Smooth muscle cell (in vitro differentiated cells): ENCODE results near the gene GRM7. TPM values are rescaled to one million over a fixed set of nuclear protein-coding genes. Genes with fewer than 3 reads are reported as not detected.
A peak's percentile ranks its signal among the peaks of the same experiment; 100 is the strongest.

Experiments used
- DNase-seq: peaks from one replicate; lab custom pipeline; 2025; ENCODE audit not compliant: unreplicated experiment; lab: John Stamatoyannopoulos, UW
- H2AFZ ChIP-seq: fragments of 200-600 bp; sonication (generic); 2 replicates; pipeline ENCODE4 v1.6.0; 2016; ENCODE audit warnings: antibody characterized with exemption, low read depth, mild to moderate bottlenecking
- H3F3A ChIP-seq: fragments of 200-600 bp; sonication (generic); 2 replicates; pipeline ENCODE4 v1.6.0; 2017; ENCODE audit warnings: antibody characterized with exemption, low read depth
- H3K27ac ChIP-seq: fragments of 200-600 bp; sonication (generic); 2 replicates; pipeline ENCODE4 v1.5.1; 2016; ENCODE audit warnings: low read depth, mild to moderate bottlenecking
- H3K27me3 ChIP-seq: fragments of 200-600 bp; sonication (generic); 2 replicates; pipeline ENCODE4 v1.6.1; 2016; ENCODE audit warnings: low read depth, mild to moderate bottlenecking
- H3K36me3 ChIP-seq: fragments of 200-600 bp; sonication (generic); 2 replicates; pipeline ENCODE4 v1.5.1; 2016; ENCODE audit warnings: low read depth
- H3K4me1 ChIP-seq: fragments of 200-600 bp; sonication (generic); 2 replicates; pipeline ENCODE4 v1.5.1; 2016; ENCODE audit warnings: low read depth
- H3K4me2 ChIP-seq: fragments of 200-600 bp; sonication (generic); 2 replicates; pipeline ENCODE4 v1.6.0; 2016; ENCODE audit warnings: mild to moderate bottlenecking
- H3K4me3 ChIP-seq: fragments of 200-600 bp; sonication (generic); 2 replicates; pipeline ENCODE4 v1.5.1; 2016; ENCODE audit warnings: mild to moderate bottlenecking
- H3K79me2 ChIP-seq: fragments of 200-600 bp; sonication (generic); 2 replicates; pipeline ENCODE4 v1.6.0; 2016; ENCODE audit warnings: low read depth, mild to moderate bottlenecking
- H3K9ac ChIP-seq: fragments of 200-600 bp; sonication (generic); 2 replicates; pipeline ENCODE4 v1.6.0; 2016; ENCODE audit warnings: low read depth
- H3K9me3 ChIP-seq: fragments of 200-600 bp; sonication (generic); replicated peaks from 2 replicates; pipeline ENCODE4 v1.5.1; 2016; ENCODE audit warnings: low read depth
- H4K20me1 ChIP-seq: fragments of 200-600 bp; sonication (generic); 2 replicates; pipeline ENCODE4 v1.6.0; 2016; ENCODE audit warnings: low read depth
- WGBS: methylation state at CpG from one replicate; pipeline ENCODE4 v1.1.7; 2016; ENCODE audit warnings: low lambda C conversion rate; 5-methylcytosine and 5-hydroxymethylcytosine counted together
- polyA plus RNA-seq: library from polyadenylated mRNA; unstranded; fragments of >200 nt; fragmentation: Nextera tagmentation; extraction: Ambion mirVana; gene quantifications from 2 replicates; pipeline ENCODE4 v1.2.1, GENCODE V29; 2016
- total RNA-seq: library from RNA; depleted of rRNA; stranded (reverse); fragments of >200 nt; gene quantifications from 2 replicates; pipeline ENCODE4 v1.2.3, GENCODE V29; 2014
- TF ChIP-seq, protein P1 (sequence below): fragments of 200-600 bp; sonication (generic); IDR thresholded peaks from 2 replicates; pipeline ENCODE4 v1.5.1; 2017; ENCODE audit warnings: borderline replicate concordance, mild to moderate bottlenecking, antibody characterized with exemption; ENCODE audit not compliant: insufficient read depth, poor library complexity, severe bottlenecking

The GRM7 gene
- total and polyA plus RNA-seq, 2 experiments from 2014 or later = not detected

DNA sequence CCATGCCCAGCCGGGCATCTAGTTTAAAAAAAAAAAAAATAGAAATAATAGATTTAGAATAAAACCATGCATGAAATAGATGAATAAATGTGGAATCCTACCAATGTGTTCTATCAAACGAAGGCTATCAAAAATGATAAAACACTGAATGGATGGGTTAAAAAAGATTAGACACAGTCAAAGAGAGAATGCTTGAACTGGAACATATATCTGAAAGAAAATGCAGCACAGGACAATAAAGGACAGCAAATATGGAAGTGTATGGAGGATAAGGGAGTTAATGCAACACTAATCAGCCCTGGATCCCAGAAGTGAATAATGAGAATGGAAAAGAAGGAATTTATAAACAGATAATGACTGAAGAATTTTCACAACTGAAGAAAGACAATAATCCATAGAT lies 571.7 kb downstream of the GRM7 start:
- WGBS = 88% methylated on average over 2 of the region's 2 CpGs
- H2AFZ ChIP-seq = no peak overlapping the region
- no peak overlapping the region for H3K4me2 ChIP-seq
- no peaks in the 10 kb centered on the region for H3K9me3 ChIP-seq
- DNase-seq = no peak
- no peaks in the 10 kb centered on the region for H3K79me2 ChIP-seq
- no peaks in the 10 kb centered on the region for H3K27me3 ChIP-seq
- no peak overlapping the region for H3K4me3 ChIP-seq
- H3K4me1 ChIP-seq = no peaks in the 10 kb centered on the region
- no peak overlapping the region for H3K9ac ChIP-seq
- TF ChIP-seq, protein P1, sequence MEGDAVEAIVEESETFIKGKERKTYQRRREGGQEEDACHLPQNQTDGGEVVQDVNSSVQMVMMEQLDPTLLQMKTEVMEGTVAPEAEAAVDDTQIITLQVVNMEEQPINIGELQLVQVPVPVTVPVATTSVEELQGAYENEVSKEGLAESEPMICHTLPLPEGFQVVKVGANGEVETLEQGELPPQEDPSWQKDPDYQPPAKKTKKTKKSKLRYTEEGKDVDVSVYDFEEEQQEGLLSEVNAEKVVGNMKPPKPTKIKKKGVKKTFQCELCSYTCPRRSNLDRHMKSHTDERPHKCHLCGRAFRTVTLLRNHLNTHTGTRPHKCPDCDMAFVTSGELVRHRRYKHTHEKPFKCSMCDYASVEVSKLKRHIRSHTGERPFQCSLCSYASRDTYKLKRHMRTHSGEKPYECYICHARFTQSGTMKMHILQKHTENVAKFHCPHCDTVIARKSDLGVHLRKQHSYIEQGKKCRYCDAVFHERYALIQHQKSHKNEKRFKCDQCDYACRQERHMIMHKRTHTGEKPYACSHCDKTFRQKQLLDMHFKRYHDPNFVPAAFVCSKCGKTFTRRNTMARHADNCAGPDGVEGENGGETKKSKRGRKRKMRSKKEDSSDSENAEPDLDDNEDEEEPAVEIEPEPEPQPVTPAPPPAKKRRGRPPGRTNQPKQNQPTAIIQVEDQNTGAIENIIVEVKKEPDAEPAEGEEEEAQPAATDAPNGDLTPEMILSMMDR = no peak
- no peaks in the 10 kb centered on the region for H3F3A ChIP-seq
- no peaks in the 10 kb centered on the region for H3K36me3 ChIP-seq
- H3K27ac ChIP-seq = no peak overlapping the region
- H4K20me1 ChIP-seq = no peaks in the 10 kb centered on the region

DNA sequence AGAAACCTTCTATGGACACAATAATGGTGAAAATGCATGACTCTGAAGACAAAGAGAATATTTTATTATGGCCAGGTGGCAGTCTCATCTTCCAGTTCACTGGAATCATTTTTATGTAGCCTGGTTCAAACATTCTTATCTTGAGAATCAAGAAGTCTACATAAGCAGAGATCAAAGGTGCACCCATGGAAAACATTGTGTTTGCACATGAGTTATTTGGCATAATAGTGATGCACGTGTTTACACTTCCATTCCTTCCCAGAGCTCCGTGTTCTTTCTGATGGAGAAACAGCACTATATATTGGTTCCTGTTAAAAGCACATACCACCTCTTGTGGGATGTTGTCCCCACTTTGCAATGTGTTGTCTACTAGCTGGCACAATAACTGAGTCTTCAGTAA lies 572.2 kb downstream of the GRM7 start:
- H3K4me3 ChIP-seq = no peak overlapping the region
- WGBS = 97% methylated on average over 2 of the region's 2 CpGs
- TF ChIP-seq, protein P1 = no peak

DNA sequence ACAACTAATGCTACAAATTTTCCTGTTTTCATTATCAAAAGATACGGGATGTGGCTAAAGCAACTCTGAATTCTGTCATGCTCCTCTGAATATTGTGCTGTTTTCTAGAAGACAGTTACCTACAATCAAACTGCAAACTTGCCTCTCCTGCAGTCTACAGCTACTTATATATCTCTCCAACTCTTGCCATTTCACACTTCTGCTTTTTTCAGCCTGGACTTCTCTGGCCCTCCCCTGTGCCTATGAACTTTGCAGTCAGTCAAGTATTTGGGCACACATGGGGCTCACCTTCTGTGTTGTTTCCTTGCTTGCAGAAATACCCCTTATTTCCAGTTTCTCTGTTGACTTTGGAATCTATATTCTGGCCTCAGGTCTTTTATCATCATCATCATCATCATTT lies 575.6 kb downstream of the GRM7 start:
- no peak for DNase-seq
- Histone ChIP-seq H3K79me2 (no peaks in the 10 kb centered on the region), H3K4me1 (no peaks in the 10 kb centered on the region), H3K4me3 (no peak overlapping the region), H3K36me3 (no peaks in the 10 kb centered on the region), H3K27ac (no peak overlapping the region), H2AFZ (no peak overlapping the region), H3K9me3 (no peaks in the 10 kb centered on the region), H3K4me2 (no peak overlapping the region), H3K9ac (no peak overlapping the region), H4K20me1 (no peaks in the 10 kb centered on the region), H3F3A (no peaks in the 10 kb centered on the region), H3K27me3 (no peaks in the 10 kb centered on the region)
- TF ChIP-seq, protein P1 = no peak
- WGBS = 94% methylated on average over 1 of the region's 1 CpG

More for the DNA sequence above, 572.2 kb downstream of the GRM7 start:
- Histone ChIP-seq H3K27ac (no peak overlapping the region), H3K4me2 (no peak overlapping the region), H2AFZ (no peak overlapping the region), H3K36me3 (no peaks in the 10 kb centered on the region), H3K9me3 (no peaks in the 10 kb centered on the region), H3K9ac (no peak overlapping the region), H4K20me1 (no peaks in the 10 kb centered on the region), H3K27me3 (no peaks in the 10 kb centered on the region), H3K79me2 (no peaks in the 10 kb centered on the region), H3K4me1 (no peaks in the 10 kb centered on the region), H3F3A (no peaks in the 10 kb centered on the region)
- no peak for DNase-seq

DNA sequence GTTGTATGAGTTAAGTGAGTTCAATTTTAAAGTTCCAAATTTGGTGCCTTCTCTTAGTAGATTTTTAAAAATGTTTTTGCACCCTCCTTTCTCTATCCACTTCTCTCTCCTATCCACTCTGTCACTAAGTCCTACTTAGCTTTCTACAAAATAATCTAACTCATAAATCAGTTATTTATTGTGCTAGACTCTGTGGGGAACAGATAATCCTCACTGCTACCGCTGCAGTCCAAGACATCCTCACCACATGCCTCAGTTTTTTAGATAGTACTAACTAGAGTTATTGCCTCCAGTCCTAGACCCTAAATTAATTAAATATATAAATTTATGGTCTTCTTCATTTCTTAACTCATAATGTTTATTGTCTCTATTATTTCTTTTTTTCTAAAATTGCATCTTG lies 576.3 kb downstream of the GRM7 start:
- Histone ChIP-seq H3F3A (no peaks in the 10 kb centered on the region), H3K79me2 (no peaks in the 10 kb centered on the region), H4K20me1 (no peaks in the 10 kb centered on the region), H3K27me3 (no peaks in the 10 kb centered on the region), H3K9ac (no peak overlapping the region), H3K4me1 (no peaks in the 10 kb centered on the region), H3K9me3 (no peaks in the 10 kb centered on the region), H3K27ac (no peak overlapping the region), H3K4me2 (peak overlapping the region; percentile 8), H3K4me3 (no peak overlapping the region), H2AFZ (no peak overlapping the region), H3K36me3 (no peaks in the 10 kb centered on the region)
- no peak for DNase-seq
- WGBS = 28% methylated on average over 1 of the region's 1 CpG
- TF ChIP-seq, protein P1 = no peak
